GM23338 (cell line): ENCODE data around the gene ALDH16A1. TPM values are rescaled to one million over a fixed set of nuclear protein-coding genes. Genes with fewer than 3 reads are reported as not detected.

Experiments
- ATAC-seq: fragments of 200-7000 bp; cut with Tn5 transposase; 3 replicates; pipeline ENCODE4 v1.9.1; 2020
- DNase-seq: peaks from one replicate; pipeline ENCODE4 v3.0.0-alpha.2; 2015; ENCODE audit warnings: low spot score
- H2AFZ ChIP-seq: fragments of 200-600 bp; sonication (generic); 2 replicates; pipeline ENCODE4 v1.8.0; 2016; ENCODE audit warnings: antibody characterized with exemption, mild to moderate bottlenecking, moderate library complexity
- H3F3A ChIP-seq: fragments of 200-600 bp; sonication (generic); replicated peaks from 2 replicates; pipeline ENCODE4 v1.8.0; 2017; ENCODE audit warnings: antibody characterized with exemption, mixed run types, low read depth
- H3K27ac ChIP-seq: fragments of 200-600 bp; sonication (generic); 2 replicates; pipeline ENCODE4 v1.6.1; 2016; ENCODE audit warnings: low read depth
- H3K27me3 ChIP-seq: fragments of 200-600 bp; sonication (generic); 2 replicates; pipeline ENCODE4 v1.8.0; 2016; ENCODE audit warnings: mild to moderate bottlenecking, mixed run types, moderate library complexity; ENCODE audit not compliant: insufficient read depth
- H3K36me3 ChIP-seq: fragments of 200-600 bp; sonication (generic); 2 replicates; pipeline ENCODE4 v1.8.0; 2016; ENCODE audit warnings: mild to moderate bottlenecking; ENCODE audit not compliant: insufficient read depth
- H3K4me1 ChIP-seq: fragments of 200-600 bp; sonication (generic); 2 replicates; pipeline ENCODE4 v1.8.0; 2016; ENCODE audit warnings: mild to moderate bottlenecking, moderate library complexity; ENCODE audit not compliant: insufficient read depth
- H3K4me2 ChIP-seq: fragments of 200-600 bp; sonication (generic); 2 replicates; pipeline ENCODE4 v1.7.1; 2017; ENCODE audit warnings: mixed run types
- H3K4me3 ChIP-seq: fragments of 200-600 bp; sonication (generic); 2 replicates; pipeline ENCODE4 v1.6.1; 2016; ENCODE audit warnings: mixed run types
- H3K79me2 ChIP-seq: fragments of 200-600 bp; sonication (generic); replicated peaks from 2 replicates; pipeline ENCODE4 v1.8.0; 2017; ENCODE audit warnings: mild to moderate bottlenecking; ENCODE audit not compliant: insufficient read depth
- H3K9me2 ChIP-seq: fragments of 200-600 bp; sonication (generic); 2 replicates; pipeline ENCODE4 v1.8.0; 2017; ENCODE audit not compliant: insufficient read depth
- H4K20me1 ChIP-seq: fragments of 200-600 bp; sonication (generic); replicated peaks from 2 replicates; pipeline ENCODE4 v1.8.0; 2017; ENCODE audit warnings: mild to moderate bottlenecking; ENCODE audit not compliant: insufficient read depth
- H3K27ac Mint-ChIP-seq: 2 replicates; pipeline ENCODE4 v1.8.0; 2020; ENCODE audit warnings: inconsistent platforms, mild to moderate bottlenecking, moderate library complexity, mixed read lengths
- H3K27me3 Mint-ChIP-seq: 3 replicates; pipeline ENCODE4 v1.8.0; 2022; ENCODE audit warnings: low read depth, mild to moderate bottlenecking, moderate library complexity, mixed read lengths, inconsistent platforms; ENCODE audit not compliant: insufficient read depth, poor library complexity
- H3K36me3 Mint-ChIP-seq: 3 replicates; pipeline ENCODE4 v1.8.0; 2021; ENCODE audit warnings: low read depth, mild to moderate bottlenecking, inconsistent platforms, moderate library complexity, mixed read lengths
- H3K4me1 Mint-ChIP-seq: 3 replicates; pipeline ENCODE4 v1.8.0; 2020; ENCODE audit warnings: mild to moderate bottlenecking, inconsistent platforms, mixed read lengths
- H3K4me3 Mint-ChIP-seq: 3 replicates; pipeline ENCODE4 v1.8.0; 2021; ENCODE audit warnings: moderate library complexity, mild to moderate bottlenecking, inconsistent platforms, mixed read lengths
- H3K9me3 Mint-ChIP-seq: 3 replicates; pipeline ENCODE4 v1.8.0; 2020; ENCODE audit warnings: moderate library complexity, mild to moderate bottlenecking, inconsistent platforms, mixed read lengths
- EZH2phosphoT487 ChIP-seq: fragments of 200-600 bp; sonication (generic); IDR thresholded peaks from one replicate; pipeline ENCODE4 v1.8.1; 2018; ENCODE audit warnings: antibody characterized with exemption; ENCODE audit not compliant: unreplicated experiment
- NANOG ChIP-seq: IDR thresholded peaks from 2 replicates; pipeline ENCODE4 v1.6.1; 2016; ENCODE audit warnings: antibody characterized with exemption, borderline replicate concordance
- POLR2AphosphoS5 ChIP-seq: IDR thresholded peaks from 2 replicates; pipeline ENCODE4 v1.6.1; 2016; ENCODE audit warnings: antibody characterized with exemption, low read depth
- ZNF462 ChIP-seq: fragments of 250-450 bp; sonication (Bioruptor Pico); IDR thresholded peaks from 2 replicates; pipeline ENCODE4 v1.5.0; 2020; ENCODE audit warnings: mild to moderate bottlenecking, moderate library complexity
- polyA plus RNA-seq: library from polyadenylated mRNA; unstranded; fragments of >200 nt; fragmentation: Nextera tagmentation; extraction: Ambion mirVana; gene quantifications from 2 replicates; pipeline ENCODE4 v1.2.1, GENCODE V29; 2016
- total RNA-seq: library from RNA; depleted of rRNA; stranded (reverse); fragments of >200 nt; shearing (Covaris generic); gene quantifications from 2 replicates; pipeline ENCODE4 v1.2.3, GENCODE V29; 2014

Gene ALDH16A1
- total and polyA plus RNA-seq, 2 experiments from 2014 or later = 16.8 to 57.3 TPM

- TF ChIP-seq ZNF462 (CRISPR knock-in tag) = no peak
- TF ChIP-seq NANOG = no peak
Measured at GRCh38 chr19:49442354-49442753, 10.7 kb upstream of the ALDH16A1 start (continued).

GRCh38 chr19:49442771-49443365, 10.2 kb upstream of the ALDH16A1 start:
- Mint-ChIP-seq H3K27me3 (peaks cover 72% of the 10 kb centered on the region), H3K36me3 (peaks cover 20% of the 10 kb centered on the region; the same call in 2 of the 3 replicates), H3K9me3 (peaks cover 5% of the 10 kb centered on the region; the same call in 2 of the 3 replicates), H3K27ac (no peak overlapping the region; the same call in 1 of the 2 replicates), H3K4me3 (peak overlapping the region; percentile 66), H3K4me1 (peaks cover 26% of the 10 kb centered on the region)
- peak; percentile 61 for ATAC-seq
- peak overlapping the region; percentile 93; the same call in 1 of the 2 replicates for H3K27ac ChIP-seq
- H3F3A ChIP-seq = peaks cover 16% of the 10 kb centered on the region
- H2AFZ ChIP-seq = peak overlapping the region; percentile 100
- H3K4me2 ChIP-seq = peak overlapping the region; percentile 99
- TF ChIP-seq POLR2AphosphoS5 = peak; percentile 52; the same call in 1 of the 2 replicates
- no peak for TF ChIP-seq EZH2phosphoT487
- H3K79me2 ChIP-seq = no peaks in the 10 kb centered on the region
- peak overlapping the region; percentile 94 for H3K4me3 ChIP-seq
- peaks cover 14% of the 10 kb centered on the region for H3K4me1 ChIP-seq
- peaks cover 41% of the 10 kb centered on the region for H3K27me3 ChIP-seq
- peak; percentile 100 for DNase-seq
- no peaks in the 10 kb centered on the region for H4K20me1 ChIP-seq
- H3K9me2 ChIP-seq = no peaks in the 10 kb centered on the region
- no peaks in the 10 kb centered on the region; the same call in 1 of the 2 replicates for H3K36me3 ChIP-seq
